Inflammatory macrophage treated with lipopolysaccharide for 4 hours (primary cell): Measurements from ENCODE around the gene RHOV.

ENCODE experiments used
- DNase-seq: peaks from one replicate; pipeline ENCODE4 v3.0.0-alpha.2; 2020

The RHOV gene, protein sequence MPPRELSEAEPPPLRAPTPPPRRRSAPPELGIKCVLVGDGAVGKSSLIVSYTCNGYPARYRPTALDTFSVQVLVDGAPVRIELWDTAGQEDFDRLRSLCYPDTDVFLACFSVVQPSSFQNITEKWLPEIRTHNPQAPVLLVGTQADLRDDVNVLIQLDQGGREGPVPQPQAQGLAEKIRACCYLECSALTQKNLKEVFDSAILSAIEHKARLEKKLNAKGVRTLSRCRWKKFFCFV

DNA sequence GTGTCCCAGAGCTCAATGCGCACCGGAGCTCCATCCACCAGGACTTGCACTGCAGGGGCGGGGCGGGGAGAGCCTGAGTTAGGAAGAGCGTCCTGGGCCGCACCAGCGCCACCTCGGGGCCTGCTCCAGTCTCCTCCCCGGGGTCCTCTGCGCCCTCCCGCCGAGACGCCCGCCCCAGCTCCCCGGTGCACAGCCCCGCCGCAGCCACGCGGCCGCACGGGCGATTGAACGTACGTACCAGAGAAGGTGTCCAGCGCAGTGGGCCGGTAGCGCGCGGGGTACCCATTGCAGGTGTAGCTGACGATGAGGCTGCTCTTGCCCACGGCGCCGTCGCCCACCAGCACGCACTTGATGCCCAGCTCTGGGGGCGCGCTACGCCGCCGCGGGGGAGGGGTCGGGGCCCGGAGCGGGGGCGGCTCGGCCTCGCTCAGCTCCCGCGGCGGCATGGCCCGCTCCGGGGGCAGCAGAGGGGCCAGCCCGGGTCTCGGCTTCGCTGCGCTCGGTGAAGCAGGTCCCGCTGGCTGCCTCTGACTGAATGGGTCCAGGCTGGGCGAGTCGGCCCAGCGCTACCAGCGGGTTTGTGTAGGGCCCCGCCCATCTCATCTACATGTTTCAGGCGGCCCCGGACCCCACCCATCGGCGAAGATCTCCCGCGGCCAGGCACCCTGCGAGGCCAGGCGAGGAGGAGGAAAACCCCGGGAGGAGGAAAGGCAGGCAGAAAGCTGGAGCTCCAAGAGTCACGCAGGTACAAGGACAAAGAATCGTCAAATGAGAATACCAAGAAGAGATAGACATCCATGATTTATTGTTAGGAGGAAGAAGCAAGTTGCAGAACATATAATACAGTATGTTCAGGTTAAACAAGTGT is at the start of gene RHOV:
Gene RHOV, minus strand, starts transcription at position 541 of the 868 bp plus-strand sequence. Its CDS starts 95 bp downstream, at position 446.
- peak; percentile 38 for DNase-seq

DNA sequence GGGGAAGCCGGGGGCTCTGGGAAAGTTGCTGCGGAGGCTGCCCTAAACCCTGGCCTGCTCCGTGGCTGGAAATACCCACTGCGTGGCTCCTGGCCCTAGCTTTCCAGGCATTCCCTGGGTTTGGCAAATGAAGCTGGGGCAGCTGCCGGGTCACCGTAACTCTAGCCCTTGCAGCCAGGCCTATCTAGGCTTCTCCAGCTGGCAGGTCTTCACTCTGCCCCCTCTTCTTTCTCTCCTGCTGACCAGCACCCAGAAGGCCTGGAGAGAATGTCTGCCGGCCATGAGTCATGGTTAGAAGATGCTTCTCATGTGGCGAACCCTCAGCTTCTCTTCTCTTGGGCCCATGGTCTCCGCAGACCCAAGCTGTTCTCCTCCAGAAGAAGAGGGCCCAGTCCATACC is 49.5 kb upstream of the RHOV start:
- DNase-seq = no peak

DNA sequence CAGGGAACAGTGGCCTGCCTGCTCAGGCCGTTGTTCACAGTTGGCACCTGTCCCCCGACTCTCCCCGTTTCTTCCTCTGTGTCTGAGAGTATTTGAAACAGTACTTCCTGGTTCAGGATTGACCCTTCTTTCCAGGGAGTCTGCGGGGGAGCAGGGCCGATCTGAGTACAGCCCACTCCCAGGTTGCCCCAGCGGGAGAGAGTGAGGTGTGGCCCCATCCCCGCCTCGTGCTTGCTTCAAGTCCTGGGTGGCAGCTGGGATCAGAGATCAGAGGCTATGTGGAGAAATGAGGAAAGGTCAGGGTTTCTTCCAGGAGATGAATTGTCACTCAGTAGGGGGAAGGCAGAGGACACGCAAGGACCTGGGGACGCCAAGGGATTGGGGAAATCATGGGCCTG is 48.6 kb upstream of the RHOV start:
- DNase-seq = no peak

DNA sequence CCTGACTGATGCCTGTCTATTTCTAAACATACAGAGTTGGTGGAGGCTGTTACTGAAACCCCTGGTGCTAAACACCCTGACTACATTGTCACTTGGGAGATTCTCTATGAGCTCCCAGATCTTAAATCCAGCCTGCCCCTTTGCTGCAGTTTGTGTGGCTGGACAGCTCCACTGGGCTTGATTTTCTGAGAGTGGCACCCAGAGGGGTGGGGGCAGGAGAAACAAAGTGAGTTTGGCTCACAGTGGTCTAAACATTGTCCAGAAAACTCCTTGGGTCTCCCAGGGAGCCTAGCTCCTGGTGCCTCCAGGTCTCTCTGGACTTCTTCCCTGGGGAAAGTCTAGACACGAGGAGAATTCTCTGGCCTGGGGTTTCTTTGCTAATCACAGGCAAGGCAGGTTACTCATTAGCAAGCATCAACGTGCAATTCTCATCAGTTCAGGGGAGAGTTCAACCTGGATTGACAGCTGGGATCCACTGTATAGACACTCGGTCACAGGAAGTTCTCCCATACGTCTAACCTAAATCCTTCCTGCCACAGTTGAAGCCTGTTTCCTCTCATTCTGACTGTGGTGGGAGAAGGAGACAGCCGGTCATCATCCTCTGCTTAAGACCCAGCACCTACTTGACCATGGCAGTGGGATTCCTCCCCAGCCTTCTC is 48.0 kb upstream of the RHOV start:
- DNase-seq = no peak

DNA sequence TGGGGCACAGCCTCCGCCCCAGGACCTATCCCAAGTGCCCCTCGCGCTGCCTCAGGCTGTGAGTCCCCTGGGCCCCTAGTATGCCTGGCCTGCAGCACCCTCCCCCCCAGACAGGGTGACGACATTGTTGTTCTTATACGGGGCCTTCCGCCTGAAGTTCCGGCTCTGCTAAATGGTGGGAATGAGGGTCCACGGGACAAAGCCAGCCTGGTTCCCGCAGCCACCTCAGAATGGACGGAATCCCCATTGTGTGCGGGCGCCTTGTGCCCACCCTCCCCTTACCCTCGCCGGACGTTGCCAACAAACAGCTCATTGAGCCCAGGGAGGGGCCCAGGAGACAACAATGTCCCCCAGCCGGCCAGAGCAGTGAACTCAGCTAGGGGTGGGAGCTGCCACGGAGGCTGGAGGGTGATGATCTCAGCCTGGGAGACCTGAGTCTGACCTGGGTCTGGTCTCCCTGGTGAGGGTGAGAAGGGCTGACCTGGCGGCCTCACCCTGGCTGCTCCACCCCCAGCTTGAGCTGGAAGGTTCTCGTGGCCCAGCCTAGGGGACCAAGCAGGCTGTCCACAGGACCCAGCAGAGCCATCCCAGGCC is 44.9 kb upstream of the RHOV start:
- no peak for DNase-seq

DNA sequence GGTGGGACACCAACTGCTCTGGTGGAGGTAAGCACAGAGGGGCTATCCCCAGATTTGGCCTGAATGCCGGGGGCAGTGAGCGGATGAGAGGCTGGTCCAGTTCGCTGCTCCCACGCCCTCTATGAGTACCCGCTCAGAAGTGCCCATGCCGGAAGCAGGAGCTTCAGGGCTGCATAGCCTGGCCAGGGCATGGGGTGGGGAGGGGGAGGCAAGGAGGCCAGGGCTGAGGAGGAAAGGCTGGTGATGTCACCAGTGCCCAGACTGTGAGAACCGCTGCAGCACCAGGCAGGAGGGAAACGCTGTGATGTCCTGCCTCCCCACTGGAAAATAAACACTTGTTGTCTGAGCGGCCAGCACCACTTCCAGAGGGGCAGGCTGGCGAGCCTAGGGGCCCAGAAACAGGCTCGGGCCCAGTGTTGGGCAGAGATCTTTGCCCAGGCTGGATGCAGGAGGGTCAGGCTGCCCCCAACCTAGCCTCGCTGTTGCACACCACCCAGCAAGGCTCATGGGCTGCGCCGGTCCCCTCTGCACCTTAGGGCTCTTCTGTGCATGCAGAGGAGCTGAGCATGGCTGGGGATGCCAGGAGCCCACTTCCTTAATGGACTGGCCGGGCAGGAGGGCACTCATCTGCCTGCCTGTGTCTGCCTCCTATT is 44.2 kb upstream of the RHOV start:
- DNase-seq = no peak

DNA sequence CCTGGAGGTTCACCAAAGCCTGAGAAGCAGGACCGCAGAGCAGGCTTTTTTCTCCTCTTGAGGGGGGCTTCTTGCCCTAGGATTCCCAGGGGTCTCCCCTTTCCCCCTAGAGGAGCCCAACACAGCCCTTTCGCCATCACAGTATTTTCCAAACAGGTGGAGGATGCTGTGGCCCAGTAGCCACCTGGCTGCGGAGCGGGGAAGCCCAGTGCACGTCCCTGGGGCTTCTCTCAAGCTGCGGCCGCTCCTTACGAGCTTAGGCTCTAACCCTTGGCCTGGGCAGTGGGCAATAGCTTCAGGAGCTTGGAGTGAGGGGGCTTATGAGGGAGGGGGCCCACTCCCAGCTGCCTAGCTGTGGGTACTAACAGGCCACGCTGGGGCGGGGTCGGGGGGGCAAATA is 43.6 kb upstream of the RHOV start:
- DNase-seq = no peak

DNA sequence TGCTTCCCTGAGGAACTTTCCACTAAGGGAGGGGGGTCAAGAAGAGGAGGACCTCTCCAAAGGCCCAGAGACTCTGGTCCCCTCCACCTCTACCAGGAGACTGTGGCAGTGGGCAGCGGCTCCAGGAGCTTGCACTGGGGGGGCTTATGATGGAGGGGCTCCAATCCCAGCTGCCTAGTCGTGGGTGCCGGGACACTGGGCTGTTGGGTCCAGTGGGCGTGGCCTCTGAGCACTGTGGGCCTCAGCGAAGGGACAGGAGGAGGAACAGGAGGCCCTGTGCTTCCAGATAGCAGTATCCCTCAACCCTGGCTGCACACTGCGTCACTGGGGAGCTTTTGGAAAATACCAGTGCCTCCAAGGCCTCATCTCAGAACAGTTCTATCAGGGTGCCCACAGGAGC is 41.6 kb upstream of the RHOV start:
- no peak for DNase-seq

DNA sequence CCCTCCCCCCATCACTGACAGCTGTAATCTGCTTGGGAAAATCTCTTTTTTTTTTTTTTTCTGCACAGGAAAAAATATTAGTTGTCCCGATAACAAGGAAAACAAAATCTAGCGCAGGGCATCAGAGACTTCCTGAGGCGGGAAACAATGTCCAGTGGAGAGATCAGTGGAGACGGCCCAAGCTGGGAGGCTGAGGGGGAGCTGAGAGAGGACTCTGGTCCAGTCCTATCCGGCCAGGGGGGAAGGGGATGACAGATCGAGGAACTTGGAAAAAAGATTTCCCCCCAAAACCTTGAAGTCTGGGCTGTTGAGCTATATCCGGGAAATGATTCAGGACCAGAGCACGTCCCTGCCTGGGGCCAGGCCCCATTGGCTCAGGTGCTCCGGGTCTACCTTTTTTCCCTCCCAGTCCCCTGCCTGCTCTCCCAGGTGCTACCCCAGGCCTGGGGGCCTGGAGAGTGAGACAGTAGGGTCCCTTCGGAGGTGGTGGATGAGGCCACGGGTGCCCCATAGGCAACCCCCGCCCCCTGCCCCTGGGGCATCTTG is 41.2 kb upstream of the RHOV start:
- no peak for DNase-seq

DNA sequence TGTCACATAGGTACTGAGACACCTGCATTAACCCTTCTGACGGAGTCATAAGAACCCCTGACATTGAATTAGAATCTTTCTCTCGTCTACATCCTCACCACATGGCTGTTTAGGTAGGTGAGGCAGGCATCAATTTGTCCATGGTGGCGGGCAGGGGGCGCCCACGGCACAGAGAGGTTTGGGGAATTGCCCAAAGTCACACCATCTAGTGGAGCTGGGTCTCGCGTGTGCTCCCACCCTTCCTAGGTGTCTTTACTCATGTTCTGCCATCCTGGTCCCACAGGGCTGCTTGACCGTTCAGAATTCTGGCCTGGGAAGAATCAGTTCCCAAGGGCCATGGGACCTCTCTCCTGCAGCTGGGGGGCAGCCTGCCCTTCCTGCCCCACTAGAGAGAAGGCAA is 40.5 kb upstream of the RHOV start:
- DNase-seq = no peak

DNA sequence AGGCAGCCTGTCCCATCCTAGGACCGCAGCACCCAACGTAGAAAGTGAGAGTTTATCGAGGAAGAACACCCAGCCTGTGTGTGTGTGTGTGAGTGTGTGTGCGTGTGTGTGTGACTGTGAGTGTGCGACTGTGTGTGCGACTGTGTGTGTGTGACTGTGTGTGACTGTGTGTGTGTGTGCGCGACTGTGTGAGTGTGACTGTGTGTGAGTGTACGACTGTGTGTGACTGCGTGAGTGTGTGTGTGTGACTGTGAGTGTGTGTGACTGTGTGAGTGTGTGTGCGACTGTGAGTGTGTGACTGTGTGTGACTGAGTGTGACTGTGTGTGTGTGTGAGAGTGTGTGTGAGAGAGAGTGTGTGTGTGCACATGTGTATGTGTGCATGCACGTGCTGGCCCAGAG is 40.0 kb upstream of the RHOV start:
- DNase-seq = no peak

DNA sequence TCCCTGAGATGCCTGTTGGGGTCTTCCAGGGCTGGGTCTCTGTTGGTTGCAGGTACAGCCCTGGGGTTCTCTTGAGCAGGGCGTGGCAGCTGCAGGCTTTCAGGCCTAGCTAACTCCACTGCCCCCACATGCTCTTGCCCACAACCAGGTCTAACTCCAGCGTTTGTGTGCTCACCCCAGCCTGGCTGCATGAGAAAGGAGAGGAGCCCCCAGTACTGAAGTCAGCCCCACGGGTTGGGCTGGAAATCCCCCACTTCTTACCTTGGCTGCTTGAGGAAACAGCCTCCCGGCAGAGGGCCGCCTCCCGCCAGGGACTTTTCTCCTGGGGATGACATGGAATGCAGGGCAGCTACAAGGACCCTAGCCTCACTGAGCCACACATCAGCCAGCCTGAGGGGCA is 38.4 kb upstream of the RHOV start:
- no peak for DNase-seq

DNA sequence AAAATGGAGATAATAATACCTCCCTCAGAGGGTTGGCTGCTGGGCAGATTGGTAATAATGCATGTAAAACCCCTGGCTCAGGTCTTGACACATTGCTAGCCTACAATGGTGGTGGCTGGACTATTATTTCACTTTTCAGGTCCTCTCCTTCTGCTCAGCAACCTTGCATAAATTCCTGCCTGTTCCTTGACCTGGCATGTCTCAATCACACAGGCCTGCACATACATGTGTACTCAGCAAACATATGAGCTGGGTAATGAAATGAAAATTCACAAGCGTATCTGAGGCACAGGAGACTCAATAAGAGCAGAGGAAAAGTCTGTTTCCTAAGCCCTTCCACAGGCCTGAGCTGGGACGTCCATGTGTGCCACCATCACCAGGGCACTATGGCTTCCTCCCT is 37.7 kb upstream of the RHOV start:
- DNase-seq = no peak

DNA sequence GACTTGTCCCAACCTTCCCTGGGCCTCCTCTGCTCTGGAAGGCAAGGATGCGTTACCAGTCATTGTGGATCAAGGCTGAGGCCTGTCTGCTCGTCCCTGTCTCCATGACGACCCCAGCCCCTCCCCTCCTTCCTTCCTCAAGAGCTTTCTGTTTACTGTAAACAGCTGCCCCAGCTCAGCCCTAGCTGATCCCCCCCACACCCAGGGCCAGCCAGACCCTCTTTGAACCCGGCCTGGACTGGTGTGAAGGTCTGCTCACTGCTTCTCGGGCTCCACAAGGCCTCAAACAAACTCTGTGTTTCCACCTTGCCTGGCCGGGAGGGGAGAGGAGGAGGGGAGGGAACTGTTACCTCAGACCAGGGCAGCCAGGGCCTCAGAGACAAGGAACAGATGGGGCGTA is 37.1 kb upstream of the RHOV start:
- no peak for DNase-seq

DNA sequence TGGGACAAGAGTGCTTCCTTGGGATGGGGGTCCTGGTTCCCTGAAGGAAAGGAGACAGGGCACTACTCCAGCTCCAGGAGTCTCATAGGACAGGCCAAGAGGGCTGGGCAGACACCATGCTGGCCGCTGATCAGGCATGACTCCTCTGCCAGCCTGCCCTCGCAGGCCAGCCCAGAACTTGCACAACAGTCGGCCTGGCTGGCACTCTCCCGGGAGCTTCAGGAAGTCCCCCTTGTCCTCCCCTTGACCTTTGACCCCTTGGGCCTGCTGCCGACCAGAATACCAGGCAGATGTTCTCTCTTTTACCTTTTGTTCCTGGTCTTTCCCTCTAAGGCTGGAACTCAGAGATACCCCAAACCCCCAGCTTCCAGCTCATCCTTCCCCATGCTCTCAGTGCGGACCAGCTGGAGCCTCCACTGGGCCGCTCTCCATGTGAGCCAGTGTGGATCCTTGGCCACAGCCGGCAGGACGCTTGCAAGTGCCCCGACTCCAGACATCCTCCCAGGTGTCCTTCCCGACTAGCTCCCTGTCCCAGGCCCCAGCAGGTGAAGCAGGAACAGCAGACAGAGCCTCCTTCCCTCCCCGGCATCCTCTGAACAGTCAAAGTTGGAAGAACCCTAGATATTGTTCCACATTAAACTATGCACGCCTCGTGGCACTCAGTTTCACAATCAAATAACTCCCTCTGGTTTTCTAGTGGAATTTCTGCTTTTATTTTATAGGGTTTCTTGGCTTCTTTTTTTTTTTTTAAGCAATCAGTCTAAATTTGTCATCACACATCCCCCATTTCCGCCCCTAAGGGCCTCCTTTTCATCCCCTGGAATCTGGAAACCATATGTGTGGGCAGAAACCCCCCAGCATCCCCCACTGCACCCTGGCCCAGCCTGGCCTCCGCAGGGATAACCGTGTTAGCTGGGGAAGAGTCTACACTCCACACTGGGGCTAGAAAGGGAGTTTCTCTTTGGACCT is 35.9 kb upstream of the RHOV start:
- peak; percentile 76 for DNase-seq

DNA sequence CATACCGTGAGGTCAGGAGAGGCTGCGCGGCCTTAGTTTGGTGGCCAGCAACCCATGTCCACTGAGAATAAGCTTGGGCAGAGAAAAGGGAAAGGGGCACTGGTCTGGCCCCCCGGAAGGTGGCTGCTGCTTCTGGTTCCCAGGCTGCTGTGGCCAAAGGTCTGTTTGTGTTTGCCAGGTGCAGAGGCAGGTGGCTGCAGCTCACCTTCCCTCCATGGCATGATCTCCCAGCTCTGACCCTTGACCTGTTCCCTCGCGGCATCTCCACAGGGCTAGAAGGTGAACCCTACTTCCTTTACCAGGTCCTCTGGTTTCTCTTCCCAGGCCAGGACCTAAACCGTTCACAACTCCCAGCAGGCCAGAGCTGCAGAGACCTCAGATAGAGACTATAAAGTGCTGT is 34.1 kb upstream of the RHOV start:
- DNase-seq = no peak

DNA sequence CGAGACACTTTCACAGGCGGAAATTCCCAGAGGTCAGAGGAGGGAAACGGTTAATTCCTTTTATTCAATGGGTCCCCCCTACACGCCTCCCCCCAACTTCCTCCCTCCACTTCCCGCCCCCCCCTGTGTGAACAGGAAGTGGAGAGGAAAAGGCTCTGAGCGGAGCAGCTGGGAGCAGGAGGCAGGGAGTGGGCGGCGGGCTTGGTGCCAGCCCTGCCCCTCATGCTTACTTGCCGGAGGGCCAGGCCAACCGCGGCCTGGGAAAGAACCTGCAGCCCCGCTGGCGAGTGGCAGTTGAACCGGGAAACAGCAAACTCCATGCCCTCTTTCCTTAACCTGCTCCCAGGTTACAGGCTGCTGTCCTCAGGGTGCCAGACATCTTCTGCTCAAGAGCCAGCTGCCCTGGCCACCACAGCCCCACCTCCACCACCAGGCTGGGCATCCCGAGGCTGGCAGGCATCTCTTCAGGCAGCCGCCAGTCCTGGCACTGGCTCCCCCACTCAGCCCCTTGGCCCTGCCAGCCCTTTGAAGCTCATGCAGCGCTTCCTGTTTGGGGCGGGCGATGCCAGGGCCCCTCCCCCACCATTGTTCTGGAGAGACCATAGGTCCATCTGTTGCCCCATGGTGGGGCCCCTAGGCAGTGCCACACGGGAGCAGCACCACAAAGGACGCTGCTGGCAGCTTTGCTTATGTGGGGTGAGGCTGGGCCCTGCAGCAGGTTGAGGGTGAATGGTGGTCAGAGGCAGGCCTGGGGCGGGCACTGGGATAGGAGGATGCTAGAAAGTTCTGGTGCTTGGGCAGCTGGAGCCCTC is 33.2 kb upstream of the RHOV start:
- DNase-seq = peak; percentile 52

DNA sequence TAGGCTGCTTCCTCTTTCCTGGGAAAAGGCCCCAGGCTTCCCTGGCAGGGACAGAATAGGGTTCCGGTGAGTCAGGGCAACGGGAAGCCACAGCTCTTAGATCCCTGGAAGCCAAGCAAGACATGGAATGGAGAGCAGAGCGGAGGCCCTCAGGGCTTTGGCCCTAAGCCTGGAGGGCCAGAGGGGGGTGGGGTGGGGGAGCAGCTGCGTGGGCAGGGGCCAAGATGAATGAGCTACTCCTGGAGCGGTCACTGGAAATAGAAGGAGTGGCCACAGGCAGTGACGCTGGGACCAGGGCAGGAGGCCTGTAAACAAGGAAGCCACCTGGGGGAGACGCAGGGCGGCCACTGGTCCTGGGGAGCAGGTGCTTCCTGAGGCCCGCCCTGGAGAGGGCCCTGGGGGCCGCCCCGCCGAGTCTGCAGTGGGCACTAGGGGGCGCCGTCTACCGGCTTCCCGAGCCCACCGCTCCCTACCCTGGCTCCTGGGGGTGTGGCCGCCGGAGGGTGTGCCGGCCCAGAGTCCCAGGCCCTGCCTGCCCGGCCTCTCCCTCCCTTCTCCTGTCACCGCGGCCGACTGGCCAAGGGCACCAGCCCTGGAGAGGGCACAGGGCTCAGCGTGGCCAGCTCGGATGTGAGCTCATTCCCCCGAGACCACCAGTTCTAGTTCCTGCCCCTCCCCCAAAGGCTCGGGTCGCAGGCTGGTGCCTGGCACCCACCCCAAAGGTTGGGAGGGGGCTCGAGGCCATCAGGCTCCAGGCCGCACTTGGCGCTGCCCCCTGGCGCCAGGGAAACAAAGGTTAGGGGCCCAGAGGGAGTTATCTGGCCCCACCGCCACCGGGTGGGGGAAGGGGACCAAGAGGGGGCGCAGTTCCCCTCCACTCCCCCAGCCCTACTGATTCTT is 32.3 kb upstream of the RHOV start:
- DNase-seq = peak; percentile 47

DNA sequence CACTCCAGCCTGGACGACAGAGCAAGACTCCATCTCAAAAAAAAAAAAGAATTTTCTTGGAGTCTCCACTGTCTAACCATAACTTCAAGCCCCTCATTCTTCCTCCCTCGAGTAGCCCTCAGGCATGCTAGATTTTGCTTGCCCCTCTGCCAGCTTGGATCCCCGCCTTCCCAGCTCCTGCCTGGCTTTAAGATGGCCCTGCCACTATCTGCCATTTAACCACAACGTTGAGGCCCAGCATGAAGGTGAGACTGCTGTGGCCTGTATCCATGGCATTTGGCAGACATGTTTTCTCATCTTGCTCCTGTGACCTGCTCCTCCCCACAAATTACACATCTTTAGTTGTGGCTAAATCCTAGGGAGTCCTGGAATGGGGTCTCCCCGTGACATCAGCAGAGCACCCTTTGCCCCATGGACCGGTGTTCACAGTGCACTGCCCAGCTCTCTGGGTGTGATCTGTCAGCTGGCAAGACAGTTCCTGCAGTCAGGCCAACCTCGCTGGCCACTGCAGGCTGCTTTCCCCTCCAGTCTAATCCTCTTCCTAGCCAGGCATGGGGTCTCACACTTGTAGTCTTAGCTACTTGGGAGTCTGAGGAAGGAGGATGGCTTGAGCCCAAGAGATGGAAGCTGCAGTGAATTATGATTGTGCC is 30.6 kb upstream of the RHOV start:
- no peak for DNase-seq
